GM23338 (cell line): ENCODE data around the gene BNC2. TPM values are rescaled to one million over a fixed set of nuclear protein-coding genes. Genes with fewer than 3 reads are reported as not detected.

Source experiments
- ATAC-seq: fragments of 200-7000 bp; cut with Tn5 transposase; 3 replicates; pipeline ENCODE4 v1.9.1; 2020
- DNase-seq: peaks from one replicate; pipeline ENCODE4 v3.0.0-alpha.2; 2015; ENCODE audit warnings: low spot score
- H2AFZ ChIP-seq: fragments of 200-600 bp; sonication (generic); 2 replicates; pipeline ENCODE4 v1.8.0; 2016; ENCODE audit warnings: antibody characterized with exemption, mild to moderate bottlenecking, moderate library complexity
- H3F3A ChIP-seq: fragments of 200-600 bp; sonication (generic); replicated peaks from 2 replicates; pipeline ENCODE4 v1.8.0; 2017; ENCODE audit warnings: antibody characterized with exemption, mixed run types, low read depth
- H3K27ac ChIP-seq: fragments of 200-600 bp; sonication (generic); 2 replicates; pipeline ENCODE4 v1.6.1; 2016; ENCODE audit warnings: low read depth
- H3K27me3 ChIP-seq: fragments of 200-600 bp; sonication (generic); 2 replicates; pipeline ENCODE4 v1.8.0; 2016; ENCODE audit warnings: mild to moderate bottlenecking, mixed run types, moderate library complexity; ENCODE audit not compliant: insufficient read depth
- H3K36me3 ChIP-seq: fragments of 200-600 bp; sonication (generic); 2 replicates; pipeline ENCODE4 v1.8.0; 2016; ENCODE audit warnings: mild to moderate bottlenecking; ENCODE audit not compliant: insufficient read depth
- H3K4me1 ChIP-seq: fragments of 200-600 bp; sonication (generic); 2 replicates; pipeline ENCODE4 v1.8.0; 2016; ENCODE audit warnings: mild to moderate bottlenecking, moderate library complexity; ENCODE audit not compliant: insufficient read depth
- H3K4me2 ChIP-seq: fragments of 200-600 bp; sonication (generic); 2 replicates; pipeline ENCODE4 v1.7.1; 2017; ENCODE audit warnings: mixed run types
- H3K4me3 ChIP-seq: fragments of 200-600 bp; sonication (generic); 2 replicates; pipeline ENCODE4 v1.6.1; 2016; ENCODE audit warnings: mixed run types
- H3K79me2 ChIP-seq: fragments of 200-600 bp; sonication (generic); replicated peaks from 2 replicates; pipeline ENCODE4 v1.8.0; 2017; ENCODE audit warnings: mild to moderate bottlenecking; ENCODE audit not compliant: insufficient read depth
- H3K9me2 ChIP-seq: fragments of 200-600 bp; sonication (generic); 2 replicates; pipeline ENCODE4 v1.8.0; 2017; ENCODE audit not compliant: insufficient read depth
- H4K20me1 ChIP-seq: fragments of 200-600 bp; sonication (generic); replicated peaks from 2 replicates; pipeline ENCODE4 v1.8.0; 2017; ENCODE audit warnings: mild to moderate bottlenecking; ENCODE audit not compliant: insufficient read depth
- H3K27ac Mint-ChIP-seq: 2 replicates; pipeline ENCODE4 v1.8.0; 2020; ENCODE audit warnings: inconsistent platforms, mild to moderate bottlenecking, moderate library complexity, mixed read lengths
- H3K27me3 Mint-ChIP-seq: 3 replicates; pipeline ENCODE4 v1.8.0; 2022; ENCODE audit warnings: low read depth, mild to moderate bottlenecking, moderate library complexity, mixed read lengths, inconsistent platforms; ENCODE audit not compliant: insufficient read depth, poor library complexity
- H3K36me3 Mint-ChIP-seq: 3 replicates; pipeline ENCODE4 v1.8.0; 2021; ENCODE audit warnings: low read depth, mild to moderate bottlenecking, inconsistent platforms, moderate library complexity, mixed read lengths
- H3K4me1 Mint-ChIP-seq: 3 replicates; pipeline ENCODE4 v1.8.0; 2020; ENCODE audit warnings: mild to moderate bottlenecking, inconsistent platforms, mixed read lengths
- H3K4me3 Mint-ChIP-seq: 3 replicates; pipeline ENCODE4 v1.8.0; 2021; ENCODE audit warnings: moderate library complexity, mild to moderate bottlenecking, inconsistent platforms, mixed read lengths
- H3K9me3 Mint-ChIP-seq: 3 replicates; pipeline ENCODE4 v1.8.0; 2020; ENCODE audit warnings: moderate library complexity, mild to moderate bottlenecking, inconsistent platforms, mixed read lengths
- CREB1 ChIP-seq: fragments of 250-450 bp; sonication (Bioruptor Pico); IDR thresholded peaks from 2 replicates; pipeline ENCODE4 v1.5.0; 2020; ENCODE audit warnings: low read depth, mild to moderate bottlenecking, moderate library complexity
- EZH2 ChIP-seq: fragments of 200-600 bp; sonication (generic); IDR thresholded peaks from one replicate; pipeline ENCODE4 v1.8.0; 2017; ENCODE audit warnings: antibody characterized with exemption, mild to moderate bottlenecking, low read depth; ENCODE audit not compliant: unreplicated experiment
- EZH2phosphoT487 ChIP-seq: fragments of 200-600 bp; sonication (generic); IDR thresholded peaks from one replicate; pipeline ENCODE4 v1.8.1; 2018; ENCODE audit warnings: antibody characterized with exemption; ENCODE audit not compliant: unreplicated experiment
- JUNB ChIP-seq: IDR thresholded peaks from one replicate; pipeline ENCODE4 v1.6.1; 2016; ENCODE audit warnings: antibody characterized with exemption; ENCODE audit not compliant: unreplicated experiment
- NANOG ChIP-seq: IDR thresholded peaks from 2 replicates; pipeline ENCODE4 v1.6.1; 2016; ENCODE audit warnings: antibody characterized with exemption, borderline replicate concordance
- POLR2AphosphoS5 ChIP-seq: IDR thresholded peaks from 2 replicates; pipeline ENCODE4 v1.6.1; 2016; ENCODE audit warnings: antibody characterized with exemption, low read depth
- STAT1 ChIP-seq: IDR thresholded peaks from one replicate; pipeline ENCODE4 v1.6.1; 2016; ENCODE audit warnings: antibody characterized with exemption; ENCODE audit not compliant: unreplicated experiment
- ZNF114 ChIP-seq: fragments of 250-450 bp; sonication (Bioruptor Pico); IDR thresholded peaks from 2 replicates; pipeline ENCODE4 v1.5.0; 2020; ENCODE audit warnings: mild to moderate bottlenecking, moderate library complexity
- ZNF331 ChIP-seq: fragments of 250-450 bp; sonication (Bioruptor Pico); IDR thresholded peaks from 2 replicates; pipeline ENCODE4 v1.5.0; 2020; ENCODE audit warnings: low read depth, mild to moderate bottlenecking, moderate library complexity
- ZNF462 ChIP-seq: fragments of 250-450 bp; sonication (Bioruptor Pico); IDR thresholded peaks from 2 replicates; pipeline ENCODE4 v1.5.0; 2020; ENCODE audit warnings: mild to moderate bottlenecking, moderate library complexity
- polyA plus RNA-seq: library from polyadenylated mRNA; unstranded; fragments of >200 nt; fragmentation: Nextera tagmentation; extraction: Ambion mirVana; gene quantifications from 2 replicates; pipeline ENCODE4 v1.2.1, GENCODE V29; 2016
- total RNA-seq: library from RNA; depleted of rRNA; stranded (reverse); fragments of >200 nt; shearing (Covaris generic); gene quantifications from 2 replicates; pipeline ENCODE4 v1.2.3, GENCODE V29; 2014
- TF ChIP-seq, protein P1 (sequence below): IDR thresholded peaks from 2 replicates; pipeline ENCODE4 v1.6.1; 2016; ENCODE audit warnings: antibody characterized with exemption
- TF ChIP-seq, protein P2 (sequence below), 2 experiments: fragments of 200-600 bp in 1 of 2; sonication (generic) in 1 of 2; conservative IDR thresholded peaks; 2 replicates each; pipeline versions ENCODE4 v1.5.1 to v1.6.1; 2016 to 2017; ENCODE audit warnings: antibody characterized with exemption in 2 of 2, low read depth in 2 of 2, mild to moderate bottlenecking in 2 of 2, moderate library complexity in 1 of 2
- TF ChIP-seq, protein P3 (sequence below): IDR thresholded peaks from one replicate; pipeline ENCODE4 v1.6.1; 2018; ENCODE audit warnings: antibody characterized with exemption; ENCODE audit not compliant: unreplicated experiment

The BNC2 gene
- total and polyA plus RNA-seq, 2 experiments from 2014 or later: 12.7 to 13.2 TPM

DNA sequence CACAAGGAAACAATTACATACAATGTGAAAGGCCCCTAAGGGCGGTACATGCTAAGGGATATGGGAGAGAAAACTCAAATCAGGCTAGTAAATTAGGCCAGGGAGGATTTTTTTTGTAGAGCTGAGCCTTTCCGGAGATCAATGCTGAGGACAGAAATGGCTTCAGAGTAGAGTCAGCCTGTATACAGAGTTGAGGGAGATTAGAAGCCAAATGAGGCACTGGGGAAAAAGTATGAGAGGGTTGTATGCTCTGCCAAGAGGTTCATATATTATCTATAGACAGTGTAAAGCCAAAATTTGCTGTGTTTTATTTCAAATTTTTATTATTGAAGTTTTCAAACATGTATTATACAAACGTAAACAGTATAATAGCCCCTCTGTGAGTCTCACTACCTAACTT lies 103.1 kb downstream of the BNC2 start:
- Histone ChIP-seq H3K27me3 (no peaks in the 10 kb centered on the region), H2AFZ (no peak overlapping the region), H3F3A (peaks cover 10% of the 10 kb centered on the region; the same call in 1 of the 2 replicates), H3K9me2 (peaks cover 3% of the 10 kb centered on the region; the same call in 1 of the 2 replicates), H3K27ac (no peak overlapping the region; the same call in 1 of the 2 replicates), H3K4me1 (peaks cover 52% of the 10 kb centered on the region), H4K20me1 (no peaks in the 10 kb centered on the region), H3K4me3 (no peak overlapping the region), H3K4me2 (no peak overlapping the region), H3K79me2 (peaks cover 8% of the 10 kb centered on the region), H3K36me3 (no peaks in the 10 kb centered on the region)
- Mint-ChIP-seq H3K4me1 (peaks cover 56% of the 10 kb centered on the region), H3K4me3 (no peak overlapping the region), H3K27ac (peak overlapping the region; percentile 76), H3K36me3 (no peaks in the 10 kb centered on the region; the same call in none of the 3 replicates), H3K27me3 (peaks cover 3% of the 10 kb centered on the region), H3K9me3 (no peaks in the 10 kb centered on the region)
- ATAC-seq (no peak), DNase-seq (no peak)
- TF ChIP-seq, protein P1, sequence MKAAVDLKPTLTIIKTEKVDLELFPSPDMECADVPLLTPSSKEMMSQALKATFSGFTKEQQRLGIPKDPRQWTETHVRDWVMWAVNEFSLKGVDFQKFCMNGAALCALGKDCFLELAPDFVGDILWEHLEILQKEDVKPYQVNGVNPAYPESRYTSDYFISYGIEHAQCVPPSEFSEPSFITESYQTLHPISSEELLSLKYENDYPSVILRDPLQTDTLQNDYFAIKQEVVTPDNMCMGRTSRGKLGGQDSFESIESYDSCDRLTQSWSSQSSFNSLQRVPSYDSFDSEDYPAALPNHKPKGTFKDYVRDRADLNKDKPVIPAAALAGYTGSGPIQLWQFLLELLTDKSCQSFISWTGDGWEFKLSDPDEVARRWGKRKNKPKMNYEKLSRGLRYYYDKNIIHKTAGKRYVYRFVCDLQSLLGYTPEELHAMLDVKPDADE: no peak
- no peak for TF ChIP-seq ZNF114 (CRISPR knock-in tag)
- TF ChIP-seq CREB1 (CRISPR knock-in tag): no peak
- TF ChIP-seq, protein P2, sequence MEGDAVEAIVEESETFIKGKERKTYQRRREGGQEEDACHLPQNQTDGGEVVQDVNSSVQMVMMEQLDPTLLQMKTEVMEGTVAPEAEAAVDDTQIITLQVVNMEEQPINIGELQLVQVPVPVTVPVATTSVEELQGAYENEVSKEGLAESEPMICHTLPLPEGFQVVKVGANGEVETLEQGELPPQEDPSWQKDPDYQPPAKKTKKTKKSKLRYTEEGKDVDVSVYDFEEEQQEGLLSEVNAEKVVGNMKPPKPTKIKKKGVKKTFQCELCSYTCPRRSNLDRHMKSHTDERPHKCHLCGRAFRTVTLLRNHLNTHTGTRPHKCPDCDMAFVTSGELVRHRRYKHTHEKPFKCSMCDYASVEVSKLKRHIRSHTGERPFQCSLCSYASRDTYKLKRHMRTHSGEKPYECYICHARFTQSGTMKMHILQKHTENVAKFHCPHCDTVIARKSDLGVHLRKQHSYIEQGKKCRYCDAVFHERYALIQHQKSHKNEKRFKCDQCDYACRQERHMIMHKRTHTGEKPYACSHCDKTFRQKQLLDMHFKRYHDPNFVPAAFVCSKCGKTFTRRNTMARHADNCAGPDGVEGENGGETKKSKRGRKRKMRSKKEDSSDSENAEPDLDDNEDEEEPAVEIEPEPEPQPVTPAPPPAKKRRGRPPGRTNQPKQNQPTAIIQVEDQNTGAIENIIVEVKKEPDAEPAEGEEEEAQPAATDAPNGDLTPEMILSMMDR (conservative IDR thresholded peaks at IDR 0.05; ENCODE audit: low read depth in 2 of 2): no peak
- TF ChIP-seq ZNF331 (CRISPR knock-in tag): no peak
- no peak for TF ChIP-seq ZNF462 (CRISPR knock-in tag)
- TF ChIP-seq, protein P3, sequence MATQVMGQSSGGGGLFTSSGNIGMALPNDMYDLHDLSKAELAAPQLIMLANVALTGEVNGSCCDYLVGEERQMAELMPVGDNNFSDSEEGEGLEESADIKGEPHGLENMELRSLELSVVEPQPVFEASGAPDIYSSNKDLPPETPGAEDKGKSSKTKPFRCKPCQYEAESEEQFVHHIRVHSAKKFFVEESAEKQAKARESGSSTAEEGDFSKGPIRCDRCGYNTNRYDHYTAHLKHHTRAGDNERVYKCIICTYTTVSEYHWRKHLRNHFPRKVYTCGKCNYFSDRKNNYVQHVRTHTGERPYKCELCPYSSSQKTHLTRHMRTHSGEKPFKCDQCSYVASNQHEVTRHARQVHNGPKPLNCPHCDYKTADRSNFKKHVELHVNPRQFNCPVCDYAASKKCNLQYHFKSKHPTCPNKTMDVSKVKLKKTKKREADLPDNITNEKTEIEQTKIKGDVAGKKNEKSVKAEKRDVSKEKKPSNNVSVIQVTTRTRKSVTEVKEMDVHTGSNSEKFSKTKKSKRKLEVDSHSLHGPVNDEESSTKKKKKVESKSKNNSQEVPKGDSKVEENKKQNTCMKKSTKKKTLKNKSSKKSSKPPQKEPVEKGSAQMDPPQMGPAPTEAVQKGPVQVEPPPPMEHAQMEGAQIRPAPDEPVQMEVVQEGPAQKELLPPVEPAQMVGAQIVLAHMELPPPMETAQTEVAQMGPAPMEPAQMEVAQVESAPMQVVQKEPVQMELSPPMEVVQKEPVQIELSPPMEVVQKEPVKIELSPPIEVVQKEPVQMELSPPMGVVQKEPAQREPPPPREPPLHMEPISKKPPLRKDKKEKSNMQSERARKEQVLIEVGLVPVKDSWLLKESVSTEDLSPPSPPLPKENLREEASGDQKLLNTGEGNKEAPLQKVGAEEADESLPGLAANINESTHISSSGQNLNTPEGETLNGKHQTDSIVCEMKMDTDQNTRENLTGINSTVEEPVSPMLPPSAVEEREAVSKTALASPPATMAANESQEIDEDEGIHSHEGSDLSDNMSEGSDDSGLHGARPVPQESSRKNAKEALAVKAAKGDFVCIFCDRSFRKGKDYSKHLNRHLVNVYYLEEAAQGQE: no peak
- no peak for TF ChIP-seq STAT1
- no peak for TF ChIP-seq EZH2
- TF ChIP-seq NANOG: no peak
- TF ChIP-seq POLR2AphosphoS5: no peak
- TF ChIP-seq JUNB: no peak
- TF ChIP-seq EZH2phosphoT487: no peak
